NCI-H2081 (cell line): ENCODE data around the gene PMEPA1.

ENCODE experiments used
- DNase-seq, 2 experiments: peaks; one replicate each; lab custom pipeline; 2025; lab: John Stamatoyannopoulos, UW

PMEPA1 gene

GRCh38 chr20:57622579-57623381, 87.0 kb downstream of the PMEPA1 start:
- DNase-seq = peak; percentile 50 to 55

GRCh38 chr20:57622201-57622570, 87.6 kb downstream of the PMEPA1 start:
- no peak for DNase-seq

- no peak for DNase-seq
These were observed 88.2 kb downstream of the PMEPA1 start for GRCh38 chr20:57621421-57622200.

- no peak for DNase-seq
These were observed 88.8 kb downstream of the PMEPA1 start for GRCh38 chr20:57620999-57621398.

GRCh38 chr20:57620274-57620990, 89.4 kb downstream of the PMEPA1 start, which contains the start of gene ZBP1:
Gene ZBP1, minus strand, starts transcription at chr20:57620426. Its CDS starts 131 bp downstream, at chr20:57620295.
- no peak for DNase-seq

- DNase-seq = no peak
These were observed 90.6 kb downstream of the PMEPA1 start for GRCh38 chr20:57619051-57619831.

GRCh38 chr20:57618764-57619050, 91.1 kb downstream of the PMEPA1 start:
- no peak for DNase-seq

GRCh38 chr20:57618091-57618763, 91.6 kb downstream of the PMEPA1 start:
- no peak for DNase-seq

- no peak for DNase-seq
These were observed 92.6 kb downstream of the PMEPA1 start for GRCh38 chr20:57617079-57617795.

- DNase-seq = no peak
These were observed 93.5 kb downstream of the PMEPA1 start for GRCh38 chr20:57616143-57616951.

- DNase-seq = no peak
These were observed 94.4 kb downstream of the PMEPA1 start for GRCh38 chr20:57615445-57615811.

GRCh38 chr20:57614490-57615444, 95.0 kb downstream of the PMEPA1 start:
- no peak for DNase-seq

GRCh38 chr20:57613481-57613921, 96.3 kb downstream of the PMEPA1 start:
- DNase-seq = no peak

- no peak for DNase-seq
These were observed 96.9 kb downstream of the PMEPA1 start for GRCh38 chr20:57612916-57613315.

GRCh38 chr20:57612436-57612835, 97.4 kb downstream of the PMEPA1 start:
- DNase-seq = no peak

GRCh38 chr20:57611586-57612311, 98.1 kb downstream of the PMEPA1 start:
- DNase-seq = no peak

GRCh38 chr20:57610261-57610952, 99.4 kb downstream of the PMEPA1 start:
- DNase-seq = no peak

GRCh38 chr20:57609842-57610167, 100.0 kb downstream of the PMEPA1 start:
- DNase-seq = no peak
